GM06990 (cell line): ENCODE results near the gene CATSPERD.

Experiments
- DNase-seq: peaks from one replicate; pipeline ENCODE4 v3.0.0-alpha.2; 2011; ENCODE audit not compliant: insufficient read length; ENCODE audit errors: extremely low read depth
- H3K27me3 ChIP-seq: replicated peaks from 2 replicates; pipeline ENCODE4 v1.6.0; 2011; ENCODE audit warnings: low read length; ENCODE audit not compliant: control insufficient read depth, insufficient read depth
- H3K36me3 ChIP-seq: 2 replicates; pipeline ENCODE4 v1.5.1; 2011; ENCODE audit warnings: low read length; ENCODE audit not compliant: control insufficient read depth, insufficient read depth
- H3K4me3 ChIP-seq: replicated peaks from 2 replicates; pipeline ENCODE4 v1.5.1; 2011; ENCODE audit warnings: low read depth, mild to moderate bottlenecking, control low read depth, low read length
- TF ChIP-seq, protein P1 (sequence below): IDR thresholded peaks from 2 replicates; pipeline ENCODE4 v1.5.1; 2011; ENCODE audit warnings: low read length, control low read depth, mild to moderate bottlenecking, inconsistent platforms; ENCODE audit not compliant: insufficient read depth, poor library complexity, severe bottlenecking

CATSPERD gene

DNA sequence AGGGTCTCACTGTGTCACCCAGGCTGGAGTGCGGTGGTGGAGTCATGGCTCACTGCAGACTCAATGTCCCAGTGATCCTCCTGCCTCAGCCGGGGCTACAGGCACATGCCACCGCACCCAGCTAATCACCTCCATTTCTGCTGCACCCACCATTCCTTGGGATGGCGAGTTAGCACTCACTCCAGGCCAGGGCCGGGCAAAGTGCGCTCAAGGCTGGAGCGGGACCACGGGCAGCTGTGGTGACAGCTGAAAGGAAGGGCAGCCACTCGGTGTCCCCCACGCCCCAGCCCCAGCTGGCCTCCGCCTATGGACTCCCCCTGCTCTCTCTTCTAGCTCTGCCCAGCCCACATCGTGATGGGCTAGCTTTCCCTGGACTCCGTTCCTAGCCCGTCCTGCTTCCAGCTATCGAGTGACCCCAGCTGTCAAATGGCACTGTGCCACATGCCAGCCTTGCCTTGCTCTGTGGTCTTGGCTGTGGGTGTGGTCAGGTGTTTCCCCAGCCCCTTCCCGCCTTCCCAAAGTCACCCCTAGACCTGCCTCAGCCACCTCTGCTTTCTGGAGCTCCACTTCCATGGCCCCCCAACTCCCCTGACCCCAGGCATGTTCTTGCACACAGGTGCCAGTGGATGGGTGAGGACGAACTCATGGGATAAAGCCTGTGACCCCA, 44.2 kb upstream of the CATSPERD start:
- Histone ChIP-seq H3K36me3 (peaks cover 11% of the 10 kb centered on the region), H3K27me3 (no peaks in the 10 kb centered on the region), H3K4me3 (no peak overlapping the region)
- DNase-seq: no peak
- TF ChIP-seq, protein P1, sequence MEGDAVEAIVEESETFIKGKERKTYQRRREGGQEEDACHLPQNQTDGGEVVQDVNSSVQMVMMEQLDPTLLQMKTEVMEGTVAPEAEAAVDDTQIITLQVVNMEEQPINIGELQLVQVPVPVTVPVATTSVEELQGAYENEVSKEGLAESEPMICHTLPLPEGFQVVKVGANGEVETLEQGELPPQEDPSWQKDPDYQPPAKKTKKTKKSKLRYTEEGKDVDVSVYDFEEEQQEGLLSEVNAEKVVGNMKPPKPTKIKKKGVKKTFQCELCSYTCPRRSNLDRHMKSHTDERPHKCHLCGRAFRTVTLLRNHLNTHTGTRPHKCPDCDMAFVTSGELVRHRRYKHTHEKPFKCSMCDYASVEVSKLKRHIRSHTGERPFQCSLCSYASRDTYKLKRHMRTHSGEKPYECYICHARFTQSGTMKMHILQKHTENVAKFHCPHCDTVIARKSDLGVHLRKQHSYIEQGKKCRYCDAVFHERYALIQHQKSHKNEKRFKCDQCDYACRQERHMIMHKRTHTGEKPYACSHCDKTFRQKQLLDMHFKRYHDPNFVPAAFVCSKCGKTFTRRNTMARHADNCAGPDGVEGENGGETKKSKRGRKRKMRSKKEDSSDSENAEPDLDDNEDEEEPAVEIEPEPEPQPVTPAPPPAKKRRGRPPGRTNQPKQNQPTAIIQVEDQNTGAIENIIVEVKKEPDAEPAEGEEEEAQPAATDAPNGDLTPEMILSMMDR: no peak

DNA sequence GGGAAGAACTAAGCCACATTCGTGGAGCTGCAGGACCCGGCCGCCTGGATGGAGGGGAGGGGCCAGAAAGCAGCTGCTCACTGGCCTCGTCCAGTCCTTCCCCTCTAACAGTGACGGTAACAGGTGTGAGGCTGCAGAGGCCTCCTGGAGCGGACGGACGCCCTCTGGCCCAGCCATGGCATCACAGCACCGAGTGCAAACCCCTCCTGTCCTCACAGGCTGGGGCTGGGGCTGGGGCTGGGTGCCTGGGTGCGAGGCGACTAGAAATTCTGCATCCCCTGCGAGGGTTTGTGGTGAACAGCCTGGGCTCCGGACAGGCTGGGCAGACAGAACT, 43.7 kb upstream of the CATSPERD start:
- no peak for DNase-seq
- Histone ChIP-seq H3K36me3 (peaks cover 10% of the 10 kb centered on the region), H3K27me3 (no peaks in the 10 kb centered on the region), H3K4me3 (no peak overlapping the region)
- TF ChIP-seq, protein P1: no peak

DNA sequence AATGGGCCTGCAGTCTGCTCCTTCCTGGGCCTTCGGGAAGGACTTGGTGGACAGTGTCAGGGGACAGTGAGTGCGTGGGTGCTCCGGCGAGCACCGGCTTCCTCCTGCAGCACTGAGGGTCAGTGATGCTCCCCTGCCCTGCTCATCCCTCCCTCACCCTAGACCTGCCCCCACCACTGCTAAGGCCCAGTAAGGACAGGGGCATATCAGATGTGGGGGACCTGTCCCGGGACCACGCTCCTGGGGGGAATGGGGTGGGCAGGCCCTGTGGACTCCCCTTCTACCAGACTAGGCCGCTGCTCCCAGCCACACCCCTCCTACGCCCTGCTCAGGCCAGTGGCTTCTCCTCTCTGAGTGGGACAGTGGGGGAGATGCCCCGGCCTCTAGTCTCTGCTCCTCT, 43.3 kb upstream of the CATSPERD start:
- Histone ChIP-seq H3K4me3 (no peak overlapping the region), H3K27me3 (no peaks in the 10 kb centered on the region), H3K36me3 (peaks cover 7% of the 10 kb centered on the region)
- DNase-seq: no peak
- TF ChIP-seq, protein P1: no peak

DNA sequence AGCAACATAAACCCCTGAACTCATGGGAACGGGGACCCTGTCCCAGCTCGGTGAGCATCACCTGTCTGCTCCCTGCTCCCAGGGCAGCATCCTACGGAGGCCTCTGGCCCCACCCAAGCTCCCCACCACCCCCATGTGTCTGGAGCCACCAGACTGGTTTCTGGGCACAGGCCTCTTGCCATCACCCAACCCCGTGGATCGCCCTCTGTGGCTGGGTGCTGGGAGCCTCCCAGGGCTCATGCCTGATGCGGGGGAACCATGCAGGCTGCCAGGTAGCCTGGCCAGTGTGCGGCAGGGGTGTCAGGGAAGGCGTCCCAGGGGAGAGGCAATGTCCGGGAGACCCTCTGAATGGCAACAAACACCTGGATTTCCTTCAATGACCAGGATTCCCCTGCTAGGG, 42.9 kb upstream of the CATSPERD start:
- H3K27me3 ChIP-seq: no peaks in the 10 kb centered on the region
- H3K36me3 ChIP-seq: peaks cover 7% of the 10 kb centered on the region
- TF ChIP-seq, protein P1: no peak
- DNase-seq: no peak
- no peak overlapping the region for H3K4me3 ChIP-seq

DNA sequence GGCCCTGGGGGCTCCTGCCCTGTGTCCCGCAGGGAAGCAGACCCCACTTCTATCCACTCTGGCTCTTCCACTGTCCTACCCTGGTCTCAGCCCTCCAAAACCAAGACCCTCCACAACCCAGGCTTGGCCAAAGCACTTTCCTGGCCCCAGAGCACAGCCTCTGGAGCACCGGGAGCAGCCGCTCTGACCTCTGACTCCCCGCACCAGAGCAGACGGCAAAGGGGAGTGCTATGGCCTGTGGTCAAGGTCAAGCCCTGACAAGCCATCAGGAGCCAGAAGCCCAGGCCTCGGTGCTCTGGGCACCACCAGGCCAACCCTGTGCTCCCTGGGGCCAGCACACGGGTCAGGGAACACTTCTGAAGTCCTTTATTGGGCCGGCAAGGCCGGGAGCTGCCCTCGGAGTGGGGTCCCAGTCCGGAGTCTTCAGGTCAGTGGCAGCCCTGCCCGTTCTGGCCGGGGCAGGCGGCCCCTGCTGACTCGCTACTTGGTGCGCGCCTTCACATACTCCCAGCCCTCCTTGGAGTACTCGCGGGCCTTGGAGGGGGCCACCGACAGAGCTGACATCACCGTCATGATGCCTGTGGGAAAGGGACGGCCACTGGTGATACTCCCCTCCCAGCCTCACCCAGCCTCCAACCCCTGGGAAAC, 42.2 kb upstream of the CATSPERD start:
- DNase-seq: no peak
- Histone ChIP-seq H3K4me3 (no peak overlapping the region), H3K27me3 (no peaks in the 10 kb centered on the region), H3K36me3 (peaks cover 7% of the 10 kb centered on the region)
- TF ChIP-seq, protein P1: no peak
